Measurements from ENCODE around the gene SNAP47. TPM values are rescaled to one million over a fixed set of nuclear protein-coding genes. Genes with fewer than 3 reads are reported as not detected.

SNAP47 gene
- total RNA-seq, 1 donor from 2014 or later, result 29.6 TPM

GRCh38 chr1:227741166-227741870 is 6.1 kb downstream of the SNAP47 start:
- no peak for DNase-seq (ENCODE audit: extremely low spot score, unreplicated experiment)
- Mint-ChIP-seq H3K9me3 (ENCODE audit: unreplicated experiment) (no peaks in the 10 kb centered on the region), H3K4me1 (ENCODE audit: unreplicated experiment) (peaks cover 7% of the 10 kb centered on the region), H3K27me3 (ENCODE audit: unreplicated experiment) (no peaks in the 10 kb centered on the region), H3K4me3 (ENCODE audit: unreplicated experiment) (no peak overlapping the region), H3K36me3 (ENCODE audit: unreplicated experiment) (peaks cover 7% of the 10 kb centered on the region), H3K27ac (ENCODE audit: unreplicated experiment) (no peak overlapping the region)
- TF ChIP-seq CTCF (IDR thresholded peaks at IDR 0.05), result no peak

GRCh38 chr1:227742738-227743715 is 7.8 kb downstream of the SNAP47 start:
- Mint-ChIP-seq H3K4me1 (ENCODE audit: unreplicated experiment) (peaks cover 2% of the 10 kb centered on the region), H3K4me3 (ENCODE audit: unreplicated experiment) (no peak overlapping the region), H3K27me3 (ENCODE audit: unreplicated experiment) (no peaks in the 10 kb centered on the region), H3K9me3 (ENCODE audit: unreplicated experiment) (no peaks in the 10 kb centered on the region), H3K27ac (ENCODE audit: unreplicated experiment) (no peak overlapping the region), H3K36me3 (ENCODE audit: unreplicated experiment) (peaks cover 7% of the 10 kb centered on the region)
- no peak for TF ChIP-seq CTCF (IDR thresholded peaks at IDR 0.05)
- no peak for DNase-seq (ENCODE audit: extremely low spot score, unreplicated experiment)

GRCh38 chr1:227744668-227745067 is 9.4 kb downstream of the SNAP47 start:
- H3K4me1 Mint-ChIP-seq (ENCODE audit: unreplicated experiment), result no peaks in the 10 kb centered on the region
- H3K27ac Mint-ChIP-seq (ENCODE audit: unreplicated experiment), result no peak overlapping the region
- H3K36me3 Mint-ChIP-seq (ENCODE audit: unreplicated experiment), result peaks cover under 1% of the 10 kb centered on the region
- TF ChIP-seq CTCF (IDR thresholded peaks at IDR 0.05), result no peak
- H3K4me3 Mint-ChIP-seq (ENCODE audit: unreplicated experiment), result no peak overlapping the region
- DNase-seq (ENCODE audit: extremely low spot score, unreplicated experiment), result no peak
- H3K9me3 Mint-ChIP-seq (ENCODE audit: unreplicated experiment), result no peaks in the 10 kb centered on the region
- H3K27me3 Mint-ChIP-seq (ENCODE audit: unreplicated experiment), result no peaks in the 10 kb centered on the region

- no peaks in the 10 kb centered on the region for H3K36me3 Mint-ChIP-seq (ENCODE audit: unreplicated experiment)
- H3K9me3 Mint-ChIP-seq (ENCODE audit: unreplicated experiment), result no peaks in the 10 kb centered on the region
- no peak overlapping the region for H3K4me3 Mint-ChIP-seq (ENCODE audit: unreplicated experiment)
- H3K4me1 Mint-ChIP-seq (ENCODE audit: unreplicated experiment), result no peaks in the 10 kb centered on the region
- no peak overlapping the region for H3K27ac Mint-ChIP-seq (ENCODE audit: unreplicated experiment)
- TF ChIP-seq CTCF (IDR thresholded peaks at IDR 0.05), result no peak
- no peak for DNase-seq (ENCODE audit: extremely low spot score, unreplicated experiment)
- no peaks in the 10 kb centered on the region for H3K27me3 Mint-ChIP-seq (ENCODE audit: unreplicated experiment)
These were observed 10.5 kb downstream of the SNAP47 start for GRCh38 chr1:227745568-227746265.
